ENCODE results near the gene BCLAF1. TPM values are rescaled to one million over a fixed set of nuclear protein-coding genes. Genes with fewer than 3 reads are reported as not detected.
A peak's percentile ranks its signal among the peaks of the same experiment; 100 is the strongest.

The BCLAF1 gene
- total and polyA plus RNA-seq, 9 of the 15 experiments (the other 6 are each of a cell fraction or from before 2014, with no cell fraction given), result 65.4 to 286 (median 165) TPM

DNA sequence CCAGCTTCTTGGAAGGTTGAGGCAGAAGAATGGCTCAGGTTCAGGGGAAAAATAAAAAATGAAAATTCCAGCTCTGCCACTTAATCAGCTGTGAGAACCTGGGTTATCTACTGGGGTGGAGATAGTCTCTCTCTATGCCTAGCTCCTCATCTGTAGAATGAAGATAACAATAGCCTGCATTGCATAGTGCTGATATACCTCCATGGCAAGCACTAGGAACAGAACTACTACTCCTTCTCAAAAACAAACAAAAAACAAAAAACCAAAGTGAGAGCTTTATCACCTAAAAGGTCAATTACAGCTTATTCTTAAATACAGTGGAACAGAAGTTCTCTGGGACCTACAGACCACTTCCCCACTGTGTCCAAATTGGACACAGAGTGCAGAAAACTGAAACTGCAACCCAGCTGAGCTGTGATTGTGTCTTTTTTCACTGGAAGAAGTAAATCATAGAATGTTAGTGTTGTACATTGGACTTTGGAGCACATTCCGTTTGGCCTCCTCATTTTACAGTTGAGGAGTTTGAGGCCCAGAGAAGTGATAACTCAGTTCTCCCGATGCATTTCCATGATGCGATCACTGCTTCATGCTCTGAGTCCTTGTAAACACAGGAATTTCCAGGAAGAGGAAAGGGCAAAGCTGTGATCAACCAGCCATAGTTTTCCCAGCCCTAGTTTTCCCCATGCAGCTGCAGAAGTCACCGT, 62.8 kb downstream of the BCLAF1 start (continued):
- no peak for TF ChIP-seq ZNF518B (CRISPR knock-in tag; IDR thresholded peaks at IDR 0.05)
- TF ChIP-seq ZBTB7A (IDR thresholded peaks at IDR 0.05; ENCODE audit: borderline replicate concordance, control insufficient read depth, low read depth, low read length), result no peak
- TF ChIP-seq ARID3A (IDR thresholded peaks at IDR 0.05; ENCODE audit: borderline replicate concordance, low read depth, low read length), result peak; percentile 67; the same call in 1 of the 2 replicates
- TF ChIP-seq, protein P1, sequence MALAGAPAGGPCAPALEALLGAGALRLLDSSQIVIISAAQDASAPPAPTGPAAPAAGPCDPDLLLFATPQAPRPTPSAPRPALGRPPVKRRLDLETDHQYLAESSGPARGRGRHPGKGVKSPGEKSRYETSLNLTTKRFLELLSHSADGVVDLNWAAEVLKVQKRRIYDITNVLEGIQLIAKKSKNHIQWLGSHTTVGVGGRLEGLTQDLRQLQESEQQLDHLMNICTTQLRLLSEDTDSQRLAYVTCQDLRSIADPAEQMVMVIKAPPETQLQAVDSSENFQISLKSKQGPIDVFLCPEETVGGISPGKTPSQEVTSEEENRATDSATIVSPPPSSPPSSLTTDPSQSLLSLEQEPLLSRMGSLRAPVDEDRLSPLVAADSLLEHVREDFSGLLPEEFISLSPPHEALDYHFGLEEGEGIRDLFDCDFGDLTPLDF (CRISPR knock-in tag; IDR thresholded peaks at IDR 0.05), result no peak
- no peak for TF ChIP-seq USF1 (CRISPR knock-in tag; IDR thresholded peaks at IDR 0.05)
- TF ChIP-seq LARP7 (IDR thresholded peaks at IDR 0.05), result no peak
- no peak for TF ChIP-seq KAT8 (IDR thresholded peaks at IDR 0.05; ENCODE audit: low read depth)
- TF ChIP-seq, protein P2, sequence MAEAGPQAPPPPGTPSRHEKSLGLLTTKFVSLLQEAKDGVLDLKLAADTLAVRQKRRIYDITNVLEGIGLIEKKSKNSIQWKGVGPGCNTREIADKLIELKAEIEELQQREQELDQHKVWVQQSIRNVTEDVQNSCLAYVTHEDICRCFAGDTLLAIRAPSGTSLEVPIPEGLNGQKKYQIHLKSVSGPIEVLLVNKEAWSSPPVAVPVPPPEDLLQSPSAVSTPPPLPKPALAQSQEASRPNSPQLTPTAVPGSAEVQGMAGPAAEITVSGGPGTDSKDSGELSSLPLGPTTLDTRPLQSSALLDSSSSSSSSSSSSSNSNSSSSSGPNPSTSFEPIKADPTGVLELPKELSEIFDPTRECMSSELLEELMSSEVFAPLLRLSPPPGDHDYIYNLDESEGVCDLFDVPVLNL (CRISPR knock-in tag; IDR thresholded peaks at IDR 0.05; ENCODE audit: low read depth), result no peak
- TF ChIP-seq ZNF695 (CRISPR knock-in tag; IDR thresholded peaks at IDR 0.05), result no peak
- no peak for TF ChIP-seq GTF2F1 (IDR thresholded peaks at IDR 0.05; ENCODE audit: low read depth, low read length)
- TF ChIP-seq ZNF75A (CRISPR knock-in tag; IDR thresholded peaks at IDR 0.05), result no peak
- peak; percentile 37; the same call in 1 of the 2 replicates for TF ChIP-seq ELF4 (CRISPR knock-in tag; IDR thresholded peaks at IDR 0.05)
- TF ChIP-seq ARID1B (IDR thresholded peaks at IDR 0.05), result peak; percentile 98
- TF ChIP-seq ZNF780A (CRISPR knock-in tag; IDR thresholded peaks at IDR 0.05), result no peak
- TF ChIP-seq FUS (optimal IDR thresholded peaks at IDR 0.05; ENCODE audit: low read depth, low read length), result no peak
- no peak for TF ChIP-seq THRAP3 (IDR thresholded peaks at IDR 0.05; ENCODE audit: borderline replicate concordance)
- peak; percentile 73 to 74; a peak in 3 of 4 replicates for TF ChIP-seq ARNT (IDR thresholded peaks at IDR 0.05)
- TF ChIP-seq ZKSCAN1 (IDR thresholded peaks at IDR 0.05; ENCODE audit: low read depth, low read length), result no peak
- TF ChIP-seq, protein P3, sequence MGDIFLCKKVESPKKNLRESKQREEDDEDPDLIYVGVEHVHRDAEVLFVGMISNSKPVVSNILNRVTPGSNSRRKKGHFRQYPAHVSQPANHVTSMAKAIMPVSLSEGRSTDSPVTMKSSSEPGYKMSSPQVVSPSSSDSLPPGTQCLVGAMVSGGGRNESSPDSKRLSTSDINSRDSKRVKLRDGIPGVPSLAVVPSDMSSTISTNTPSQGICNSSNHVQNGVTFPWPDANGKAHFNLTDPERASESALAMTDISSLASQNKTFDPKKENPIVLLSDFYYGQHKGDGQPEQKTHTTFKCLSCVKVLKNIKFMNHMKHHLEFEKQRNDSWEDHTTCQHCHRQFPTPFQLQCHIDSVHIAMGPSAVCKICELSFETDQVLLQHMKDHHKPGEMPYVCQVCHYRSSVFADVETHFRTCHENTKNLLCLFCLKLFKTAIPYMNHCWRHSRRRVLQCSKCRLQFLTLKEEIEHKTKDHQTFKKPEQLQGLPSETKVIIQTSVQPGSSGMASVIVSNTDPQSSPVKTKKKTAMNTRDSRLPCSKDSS (IDR thresholded peaks at IDR 0.05; ENCODE audit: low read depth, partially characterized antibody), result no peak
